ENCODE results near the gene RNF111.
A peak's percentile ranks its signal among the peaks of the same experiment; 100 is the strongest.
"Not testable (repeated sequence)": the region's sequence is repeated elsewhere in the genome, so short reads cannot be mapped to it uniquely, and the experiment has no call there.

Gene RNF111

GRCh38 chr15:59000251-59000650 lies 12.8 kb downstream of the RNF111 start:
- not testable (repeated sequence) for DNase-seq (ENCODE audit: low spot score)

GRCh38 chr15:59001946-59002345 lies 14.5 kb downstream of the RNF111 start:
- DNase-seq (ENCODE audit: low spot score), result no peak

- no peak for DNase-seq (ENCODE audit: low spot score)
These were observed 15.0 kb downstream of the RNF111 start for GRCh38 chr15:59002418-59002859.

- DNase-seq (ENCODE audit: low spot score), result no peak
These were observed 18.1 kb downstream of the RNF111 start for GRCh38 chr15:59005579-59005978.

GRCh38 chr15:59008086-59008485 lies 20.6 kb downstream of the RNF111 start:
- no peak for DNase-seq (ENCODE audit: low spot score)

GRCh38 chr15:59011262-59011952 lies 23.9 kb downstream of the RNF111 start:
- DNase-seq (ENCODE audit: low spot score), result peak; percentile 34

- no peak for DNase-seq (ENCODE audit: low spot score)
These were observed 25.9 kb downstream of the RNF111 start for GRCh38 chr15:59013246-59013873.

- DNase-seq (ENCODE audit: low spot score), result no peak
These were observed 26.6 kb downstream of the RNF111 start for GRCh38 chr15:59014068-59014467.

- DNase-seq (ENCODE audit: low spot score), result no peak
These were observed 30.0 kb downstream of the RNF111 start for GRCh38 chr15:59017449-59017848.

GRCh38 chr15:59018833-59019232 lies 31.4 kb downstream of the RNF111 start:
- no peak for DNase-seq (ENCODE audit: low spot score)

- DNase-seq (ENCODE audit: low spot score), result no peak
These were observed 32.9 kb downstream of the RNF111 start for GRCh38 chr15:59020322-59020721.

- no peak for DNase-seq (ENCODE audit: low spot score)
These were observed 34.7 kb downstream of the RNF111 start for GRCh38 chr15:59022188-59022587.

GRCh38 chr15:59026207-59026606 lies 38.7 kb downstream of the RNF111 start:
- DNase-seq (ENCODE audit: low spot score), result no peak

- DNase-seq (ENCODE audit: low spot score), result no peak
These were observed 41.0 kb downstream of the RNF111 start for GRCh38 chr15:59028387-59028955.

- DNase-seq (ENCODE audit: low spot score), result no peak
These were observed 42.1 kb downstream of the RNF111 start for GRCh38 chr15:59029554-59029953.

- no peak for DNase-seq (ENCODE audit: low spot score)
These were observed 47.7 kb downstream of the RNF111 start for GRCh38 chr15:59035201-59035600.

GRCh38 chr15:59039225-59039624 lies 51.8 kb downstream of the RNF111 start:
- DNase-seq (ENCODE audit: low spot score), result no peak

GRCh38 chr15:59042041-59042440 lies 54.6 kb downstream of the RNF111 start:
- no peak for DNase-seq (ENCODE audit: low spot score)

GRCh38 chr15:59048897-59049296 lies 61.4 kb downstream of the RNF111 start:
- DNase-seq (ENCODE audit: low spot score), result no peak

- DNase-seq (ENCODE audit: low spot score), result no peak
These were observed 64.7 kb downstream of the RNF111 start for GRCh38 chr15:59051873-59052861.

GRCh38 chr15:59052915-59053407 lies 65.5 kb downstream of the RNF111 start:
- no peak for DNase-seq (ENCODE audit: low spot score)

- no peak for DNase-seq (ENCODE audit: low spot score)
These were observed 66.0 kb downstream of the RNF111 start for GRCh38 chr15:59053482-59053881.
